AG10803 (cell line): ENCODE data around the gene SGCD.

Source experiments
- DNase-seq: peaks from one replicate; pipeline ENCODE4 v3.0.0; 2010; ENCODE audit warnings: low read depth
- H3K4me3 ChIP-seq: 2 replicates; pipeline ENCODE4 v1.5.1; 2011; ENCODE audit warnings: mild to moderate bottlenecking, low read length, control low read depth
- TF ChIP-seq, protein P1 (sequence below): conservative IDR thresholded peaks from 2 replicates; pipeline ENCODE4 v1.5.1; 2011; ENCODE audit warnings: mild to moderate bottlenecking, low read length, control low read depth, inconsistent platforms

SGCD gene

DNA sequence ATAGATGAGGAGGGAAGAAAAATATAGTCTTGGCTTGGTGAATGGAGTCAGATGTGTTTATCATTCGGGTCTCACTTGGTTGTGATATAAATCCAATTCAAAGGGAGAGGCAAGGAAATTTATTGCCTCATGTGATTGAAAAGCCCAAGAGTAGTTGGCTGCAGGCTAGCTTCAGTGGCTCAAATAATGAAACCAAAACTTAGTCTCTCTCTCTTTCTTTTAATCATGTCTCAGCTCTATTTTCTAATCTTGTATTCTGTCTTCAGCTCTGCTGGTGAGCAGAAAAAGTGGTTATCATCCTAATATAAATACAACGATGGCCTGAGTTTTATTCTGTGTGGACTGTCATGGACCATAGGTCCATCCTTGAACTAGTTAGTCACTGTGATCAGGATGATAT is 288.9 kb downstream of the SGCD start:
- H3K4me3 ChIP-seq = no peak overlapping the region
- TF ChIP-seq, protein P1, sequence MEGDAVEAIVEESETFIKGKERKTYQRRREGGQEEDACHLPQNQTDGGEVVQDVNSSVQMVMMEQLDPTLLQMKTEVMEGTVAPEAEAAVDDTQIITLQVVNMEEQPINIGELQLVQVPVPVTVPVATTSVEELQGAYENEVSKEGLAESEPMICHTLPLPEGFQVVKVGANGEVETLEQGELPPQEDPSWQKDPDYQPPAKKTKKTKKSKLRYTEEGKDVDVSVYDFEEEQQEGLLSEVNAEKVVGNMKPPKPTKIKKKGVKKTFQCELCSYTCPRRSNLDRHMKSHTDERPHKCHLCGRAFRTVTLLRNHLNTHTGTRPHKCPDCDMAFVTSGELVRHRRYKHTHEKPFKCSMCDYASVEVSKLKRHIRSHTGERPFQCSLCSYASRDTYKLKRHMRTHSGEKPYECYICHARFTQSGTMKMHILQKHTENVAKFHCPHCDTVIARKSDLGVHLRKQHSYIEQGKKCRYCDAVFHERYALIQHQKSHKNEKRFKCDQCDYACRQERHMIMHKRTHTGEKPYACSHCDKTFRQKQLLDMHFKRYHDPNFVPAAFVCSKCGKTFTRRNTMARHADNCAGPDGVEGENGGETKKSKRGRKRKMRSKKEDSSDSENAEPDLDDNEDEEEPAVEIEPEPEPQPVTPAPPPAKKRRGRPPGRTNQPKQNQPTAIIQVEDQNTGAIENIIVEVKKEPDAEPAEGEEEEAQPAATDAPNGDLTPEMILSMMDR = no peak
- DNase-seq = no peak

DNA sequence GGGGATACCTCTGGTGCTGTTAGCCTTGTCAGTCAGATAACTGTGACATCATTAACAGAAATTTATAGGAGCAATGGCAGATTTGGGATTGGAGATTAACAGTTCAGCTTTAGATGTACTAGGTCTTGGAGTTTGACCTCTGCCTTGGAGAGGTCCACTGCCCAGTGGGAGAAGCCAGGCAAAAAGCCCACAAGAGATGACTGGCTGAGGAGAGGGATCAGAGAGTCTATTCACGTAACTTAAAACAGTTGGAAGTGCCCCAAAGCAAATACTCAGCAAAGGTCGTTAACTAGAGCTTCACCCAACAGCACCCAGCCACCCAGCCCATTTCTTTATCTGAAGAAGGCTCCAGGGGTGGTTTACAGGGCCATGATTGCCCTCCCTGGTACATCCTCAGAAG is 290.5 kb downstream of the SGCD start:
- TF ChIP-seq, protein P1 = no peak
- no peak for DNase-seq
- H3K4me3 ChIP-seq = no peak overlapping the region

DNA sequence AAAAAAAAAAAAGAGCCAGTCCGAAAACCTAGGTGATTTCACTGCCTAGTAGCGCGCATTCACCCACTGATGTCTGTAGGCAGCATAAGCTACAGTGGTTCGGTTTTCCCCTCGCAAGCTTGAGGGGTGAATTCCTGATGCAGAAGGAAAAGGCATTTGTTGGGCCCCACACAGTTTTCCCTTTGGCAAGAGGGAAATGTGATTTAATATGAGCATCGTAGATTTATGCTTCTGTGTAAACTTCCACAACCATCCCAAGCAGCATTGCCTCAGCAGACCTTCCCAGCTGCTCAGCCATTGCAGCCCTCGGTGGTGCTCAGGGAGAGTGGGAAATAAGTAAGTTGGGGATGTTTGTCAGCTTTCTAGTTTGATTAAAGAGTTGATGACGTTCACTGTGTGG is 291.6 kb downstream of the SGCD start:
- H3K4me3 ChIP-seq = no peak overlapping the region
- DNase-seq = no peak
- TF ChIP-seq, protein P1 = no peak

DNA sequence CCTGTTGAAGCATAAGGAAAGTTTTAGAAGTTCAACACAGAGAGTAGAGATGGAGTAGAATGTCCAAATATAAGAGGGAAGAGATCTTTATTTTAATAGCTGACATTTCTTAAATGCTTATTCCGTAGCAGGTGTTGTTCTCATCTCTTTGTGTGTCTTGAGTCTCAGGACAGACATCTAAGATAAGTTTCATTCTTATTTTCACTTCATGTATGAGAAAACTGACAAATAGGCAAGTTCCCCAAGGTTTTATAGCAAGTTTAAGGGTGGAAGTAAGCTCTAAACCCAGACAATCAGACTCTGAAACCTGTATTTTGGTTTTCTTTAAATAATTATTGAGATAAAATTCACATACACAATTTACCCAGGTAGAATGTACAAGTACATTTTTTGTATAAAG is 294.8 kb downstream of the SGCD start:
- no peak overlapping the region for H3K4me3 ChIP-seq
- TF ChIP-seq, protein P1 = no peak
- DNase-seq = no peak

DNA sequence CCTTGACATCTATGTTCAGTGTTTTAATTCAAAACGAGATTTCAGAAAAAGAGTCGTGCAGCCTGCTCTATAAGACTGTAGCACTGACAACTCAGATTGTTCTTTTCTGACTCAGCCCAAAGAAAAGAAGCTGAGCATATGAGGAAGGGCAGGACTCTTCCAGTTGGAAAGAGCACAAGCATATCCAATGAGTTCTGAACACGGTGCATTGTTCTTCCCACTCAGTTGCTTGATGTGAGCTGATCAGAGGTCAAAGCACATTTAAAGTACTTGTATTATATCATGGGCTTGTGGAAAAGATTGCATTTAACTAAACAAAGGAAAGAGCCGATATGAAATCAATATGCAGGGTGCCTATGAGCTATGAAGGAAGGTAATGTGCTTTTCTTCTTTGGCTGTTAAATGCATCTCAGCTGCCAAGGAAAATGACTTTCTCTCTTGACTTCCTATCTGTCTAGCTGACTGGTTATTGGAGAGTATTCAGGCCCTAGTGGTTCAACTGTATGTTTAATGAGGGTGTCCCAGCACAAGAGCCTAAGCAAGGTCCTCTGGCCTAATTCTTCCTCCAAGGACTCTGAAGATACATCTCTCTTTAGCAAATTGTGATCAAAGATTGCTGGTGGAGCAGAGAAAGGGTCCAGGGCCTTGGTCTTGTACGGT is 296.5 kb downstream of the SGCD start:
- no peak for DNase-seq
- TF ChIP-seq, protein P1 = no peak
- no peak overlapping the region for H3K4me3 ChIP-seq

DNA sequence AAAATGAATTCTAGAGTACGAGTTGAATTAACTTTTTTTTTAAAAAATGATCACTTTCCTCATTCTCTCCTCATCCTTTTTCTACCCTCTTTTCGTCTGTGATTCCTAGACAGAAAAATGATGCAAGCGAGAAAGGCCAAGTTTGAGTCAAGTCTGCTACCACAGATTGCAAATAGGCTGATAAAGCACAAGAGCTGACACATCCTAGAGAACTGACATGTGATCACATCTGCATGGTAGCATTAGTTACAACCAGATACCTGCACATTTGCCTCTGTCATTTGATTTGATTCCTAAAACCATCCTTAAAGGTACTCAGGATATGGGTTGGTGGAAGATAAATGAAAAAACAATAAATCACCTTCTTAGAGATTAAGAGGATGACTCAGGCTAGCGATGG is 297.7 kb downstream of the SGCD start:
- TF ChIP-seq, protein P1 = no peak
- DNase-seq = no peak
- H3K4me3 ChIP-seq = no peak overlapping the region

DNA sequence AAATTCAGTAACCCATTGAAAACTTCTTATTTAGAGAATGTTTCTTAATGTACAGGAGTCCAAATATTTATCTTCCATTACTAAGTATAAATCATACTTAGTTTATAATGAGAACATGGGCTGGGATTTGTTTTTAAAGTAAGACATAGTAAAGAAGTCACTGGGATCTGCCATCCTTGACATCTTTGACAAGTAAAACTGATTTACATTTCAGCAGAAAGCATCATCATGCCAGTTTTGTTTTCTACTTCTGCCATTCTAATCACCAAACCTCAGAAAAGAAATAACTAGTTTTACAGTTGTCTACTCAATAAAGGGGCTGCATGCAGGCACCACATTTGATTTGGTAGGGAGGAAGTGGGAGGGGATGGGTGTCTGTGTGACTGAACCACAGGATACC is 301.5 kb downstream of the SGCD start:
- TF ChIP-seq, protein P1 = no peak
- no peak for DNase-seq
- H3K4me3 ChIP-seq = no peak overlapping the region
